HG03442 (cell line): ENCODE measurements around the gene P3H4.

ENCODE experiments used
- ATAC-seq: cut with Tn5 transposase; IDR thresholded peaks from one replicate; pipeline ENCODE4 v1.9.1; 2021; ENCODE audit warnings: mild to moderate bottlenecking, moderate library complexity; ENCODE audit not compliant: unreplicated experiment

The P3H4 gene

DNA sequence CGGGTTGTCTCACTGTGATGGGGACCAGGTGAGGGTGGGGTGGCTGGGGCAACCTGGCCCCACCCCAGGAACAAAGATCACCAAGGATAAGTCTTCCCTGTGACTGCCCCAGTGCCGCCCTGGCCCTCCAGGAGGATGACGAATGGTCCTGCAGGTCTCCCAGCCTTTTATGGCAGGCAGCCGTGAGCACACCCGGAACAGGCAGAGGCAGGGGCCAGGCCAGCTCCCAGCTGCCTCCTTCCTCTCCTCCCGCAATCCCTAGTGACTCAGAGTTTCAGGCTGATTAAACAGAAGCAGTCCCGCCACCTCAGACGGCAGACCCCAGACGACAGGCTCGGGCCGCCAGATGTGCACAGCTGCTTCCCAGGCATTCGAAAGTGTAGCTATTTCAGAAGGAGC, 38.6 kb downstream of the P3H4 start:
- ATAC-seq = no peak

GRCh38 chr17:41772586-41773189, 39.1 kb downstream of the P3H4 start:
- no peak for ATAC-seq

DNA sequence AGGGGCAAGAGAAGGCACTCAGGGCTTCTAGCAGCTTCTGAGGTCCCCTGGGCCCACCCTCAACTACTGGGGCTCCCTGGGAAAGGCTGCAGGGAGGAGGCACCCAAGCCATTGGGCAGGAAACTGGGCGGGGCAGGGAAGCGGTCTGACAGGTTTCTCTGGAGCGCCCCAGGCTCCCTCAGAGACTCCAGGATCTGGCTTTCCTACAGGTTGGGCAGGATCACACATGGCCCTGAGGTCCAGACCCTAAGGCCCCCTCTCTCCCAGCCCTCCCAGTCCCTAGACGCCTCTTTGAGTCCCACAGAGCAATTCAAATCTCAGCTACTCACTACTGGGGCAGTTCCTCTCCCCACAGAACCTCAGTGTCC, 39.5 kb downstream of the P3H4 start:
- no peak for ATAC-seq

GRCh38 chr17:41771389-41772206, 40.2 kb downstream of the P3H4 start:
- ATAC-seq = no peak

GRCh38 chr17:41769985-41770384, 41.8 kb downstream of the P3H4 start:
- no peak for ATAC-seq

- no peak for ATAC-seq
Observed at GRCh38 chr17:41769346-41769862, 42.3 kb downstream of the P3H4 start.

DNA sequence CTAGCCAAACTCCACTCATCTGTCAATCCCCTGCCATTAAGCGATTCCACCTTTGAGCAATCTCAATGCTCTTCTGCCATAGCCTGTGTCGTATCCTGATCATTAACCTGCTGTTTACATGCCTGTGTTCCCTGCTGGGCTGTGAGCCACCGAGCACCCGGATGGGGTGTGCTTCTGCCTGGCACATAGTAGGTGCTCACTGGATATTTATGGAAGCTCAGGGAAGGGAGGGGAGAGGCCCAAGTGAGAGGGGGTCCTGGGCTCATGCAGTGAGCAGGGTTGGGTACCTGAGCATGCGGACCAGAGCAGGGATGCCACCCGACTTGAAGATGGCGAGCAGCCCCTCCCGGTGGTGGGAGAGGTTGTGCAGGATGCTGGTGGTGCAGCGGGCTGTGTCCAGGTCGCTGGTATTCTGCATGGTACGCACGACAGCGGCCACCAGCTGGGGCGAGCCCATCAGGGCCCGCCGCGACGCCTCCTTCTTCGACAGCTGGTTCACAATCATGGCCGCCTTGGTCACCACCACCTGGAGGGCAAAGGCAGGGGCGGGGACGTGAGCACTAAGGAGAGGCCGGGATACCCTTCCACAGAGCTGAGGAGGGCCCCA, 43.0 kb downstream of the P3H4 start:
- ATAC-seq = no peak

GRCh38 chr17:41767324-41768042, 44.3 kb downstream of the P3H4 start:
- ATAC-seq = no peak

- no peak for ATAC-seq
Observed at GRCh38 chr17:41766135-41766534, 45.6 kb downstream of the P3H4 start.

DNA sequence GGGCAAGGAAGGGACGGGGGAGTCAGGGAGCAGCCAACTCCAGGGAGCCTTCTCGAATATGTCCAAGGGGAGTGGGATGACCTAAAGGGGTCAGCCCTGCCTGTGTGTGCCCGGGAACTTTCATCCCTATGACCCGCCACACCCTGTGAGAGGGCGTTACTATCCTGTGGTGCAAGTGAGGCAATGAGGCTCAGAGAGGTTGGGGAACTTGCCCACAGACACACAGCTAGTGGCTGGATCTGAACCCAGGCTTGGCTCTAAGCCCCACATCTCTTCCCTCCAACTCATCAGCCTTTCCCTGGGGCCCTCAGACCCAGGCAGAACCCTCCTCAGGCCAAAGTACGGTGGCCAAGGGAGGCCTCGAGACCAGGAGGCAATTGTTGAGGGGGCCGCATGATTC, 48.4 kb downstream of the P3H4 start:
- no peak for ATAC-seq

DNA sequence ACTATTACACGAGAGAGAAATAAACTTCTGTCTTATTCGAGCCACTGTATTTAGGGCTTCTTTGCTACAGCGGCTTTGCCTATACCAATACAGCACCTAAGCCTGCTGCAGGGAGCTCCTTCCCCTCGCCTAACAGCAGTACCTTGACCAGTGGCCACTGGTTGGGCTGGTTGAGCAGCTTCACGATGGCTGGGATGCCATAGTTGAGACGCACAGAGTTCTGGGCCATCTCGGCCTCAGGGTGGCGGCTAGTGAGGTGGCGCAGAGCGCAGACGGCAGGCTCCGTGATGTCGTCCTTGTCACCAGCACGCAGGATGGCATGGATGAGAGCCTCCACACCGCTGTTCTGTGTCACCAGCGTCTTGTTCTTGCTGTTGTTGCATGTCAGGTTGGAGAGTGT, 48.9 kb downstream of the P3H4 start:
- no peak for ATAC-seq

DNA sequence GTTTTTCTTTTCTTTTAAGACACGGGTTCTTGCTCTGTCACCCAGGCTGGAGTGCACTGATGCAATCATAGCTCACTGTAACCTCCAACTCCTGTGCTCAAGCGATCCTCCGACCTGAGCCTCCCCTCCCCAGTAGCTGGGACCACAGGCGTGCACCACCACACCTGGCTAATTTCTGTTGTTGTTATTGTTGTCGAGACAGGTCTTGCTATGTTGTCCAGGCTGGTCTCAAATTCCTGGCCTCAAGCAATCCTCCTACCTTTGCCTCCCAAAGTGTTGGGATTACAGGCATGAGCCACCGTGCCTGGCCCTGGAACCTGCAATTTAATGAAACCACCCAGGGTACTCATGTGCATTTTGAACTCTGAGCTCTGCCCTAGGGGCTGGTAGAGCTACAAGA, 49.4 kb downstream of the P3H4 start:
- no peak for ATAC-seq

- ATAC-seq = no peak
Observed at GRCh38 chr17:41760878-41761277, 50.9 kb downstream of the P3H4 start.

- no peak for ATAC-seq
Observed at GRCh38 chr17:41758601-41759000, 53.1 kb downstream of the P3H4 start.

DNA sequence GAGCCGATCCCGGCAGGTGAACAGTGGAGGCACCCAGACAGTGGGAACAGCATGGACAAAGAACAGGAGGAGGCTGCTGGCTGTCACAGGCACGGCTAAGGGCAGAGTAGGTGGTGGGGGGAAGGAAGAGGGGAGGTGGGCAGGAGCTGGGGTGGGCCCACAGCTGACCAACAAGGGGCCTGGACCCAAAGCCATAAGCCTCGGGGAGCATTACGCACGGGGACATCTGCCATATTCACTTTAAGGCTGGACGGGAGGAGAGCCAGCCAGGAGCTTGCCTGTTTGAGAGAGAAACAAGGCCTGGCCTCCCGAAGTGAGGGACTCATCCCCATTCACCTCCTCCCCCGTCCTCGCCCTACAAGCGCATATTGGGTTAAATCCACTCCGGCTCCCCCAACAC, 57.7 kb downstream of the P3H4 start:
- ATAC-seq = no peak
